ENCODE results near the gene CACNA1C.
A peak's percentile ranks its signal among the peaks of the same experiment; 100 is the strongest.
"Not testable (repeated sequence)": the region's sequence is repeated elsewhere in the genome, so short reads cannot be mapped to it uniquely, and the experiment has no call there.

Gene CACNA1C

DNA sequence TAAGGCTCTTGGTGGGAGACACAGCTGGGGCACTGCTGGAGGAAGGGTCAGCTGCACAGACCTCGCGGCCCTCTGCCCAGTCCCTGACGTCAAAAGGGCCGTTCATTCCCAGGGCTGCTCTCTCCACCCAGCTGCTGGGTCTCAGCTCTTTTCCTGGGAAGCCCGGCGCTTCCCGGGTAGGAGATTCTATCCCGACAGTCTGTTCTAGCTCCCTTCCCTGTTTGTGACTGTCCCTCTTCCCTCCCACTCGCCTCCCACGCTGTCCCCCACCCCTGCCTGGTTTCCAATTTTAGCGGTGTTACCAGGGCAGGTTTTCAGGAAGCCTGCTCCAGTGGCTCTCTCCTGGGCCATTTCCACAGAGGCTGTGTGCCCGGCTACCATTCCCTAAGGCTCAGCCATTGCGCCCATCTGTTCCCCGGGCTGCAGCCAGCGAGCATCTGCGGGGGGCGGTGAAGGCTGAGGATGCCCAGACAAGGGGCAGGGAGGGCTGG is 186.6 kb downstream of the CACNA1C start:
- no peak for DNase-seq

DNA sequence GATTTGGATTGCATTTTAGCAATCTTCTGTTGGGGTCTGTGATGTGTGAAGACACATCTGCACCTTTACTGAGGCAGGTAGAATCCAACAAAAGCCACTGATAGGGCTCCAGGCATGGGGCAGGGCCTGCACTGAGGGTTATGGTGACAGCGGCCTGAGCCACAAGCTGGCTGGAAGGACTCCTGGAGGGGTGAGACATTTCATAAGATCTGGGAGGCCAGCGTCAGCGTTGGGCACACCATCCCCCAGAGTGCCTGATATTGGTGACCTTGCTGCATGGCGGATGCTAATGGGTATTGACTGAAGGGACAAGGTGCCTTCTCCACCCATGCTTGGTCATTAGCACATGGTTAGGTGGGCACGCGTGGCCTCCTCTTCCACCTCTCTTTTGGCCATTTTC is 187.6 kb downstream of the CACNA1C start:
- DNase-seq, result no peak

DNA sequence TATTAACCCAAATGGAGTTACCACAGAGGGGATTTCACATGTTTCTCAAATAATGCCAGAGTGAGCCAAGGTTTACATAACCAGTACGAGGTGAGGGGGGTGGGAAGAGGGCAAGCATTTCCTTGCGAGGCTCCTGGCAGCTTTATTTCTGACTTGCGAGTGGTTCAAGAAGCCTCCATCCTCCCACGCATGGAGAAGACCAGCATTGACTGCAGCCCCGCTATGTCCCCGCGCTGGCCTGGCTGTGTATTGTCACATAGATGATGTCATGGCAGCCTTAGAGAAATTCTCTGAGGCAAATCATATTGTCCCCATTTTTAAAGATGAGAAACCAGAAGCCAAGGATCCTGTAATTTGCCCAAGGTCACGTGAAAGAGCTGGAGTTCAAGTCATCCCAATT is 188.2 kb downstream of the CACNA1C start:
- DNase-seq, result no peak

DNA sequence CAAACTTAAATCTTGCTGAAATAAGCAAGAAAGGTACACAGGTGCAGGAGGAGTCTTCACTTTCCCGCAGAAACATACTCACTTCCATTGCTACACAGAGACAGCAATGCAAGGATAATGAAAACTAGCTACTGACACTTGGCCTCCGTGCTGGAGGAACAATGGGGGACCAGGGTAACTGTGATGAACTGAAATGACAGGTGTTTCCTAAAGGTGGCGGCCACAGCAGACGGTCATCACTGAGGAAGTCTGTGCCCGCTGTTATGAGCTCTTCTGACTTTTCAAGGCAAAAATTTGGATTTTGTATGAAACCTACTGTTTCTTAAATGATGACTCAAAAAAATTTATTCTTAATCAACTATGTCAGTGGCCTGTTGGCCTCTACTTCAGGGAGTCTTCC is 189.4 kb downstream of the CACNA1C start:
- no peak for DNase-seq

DNA sequence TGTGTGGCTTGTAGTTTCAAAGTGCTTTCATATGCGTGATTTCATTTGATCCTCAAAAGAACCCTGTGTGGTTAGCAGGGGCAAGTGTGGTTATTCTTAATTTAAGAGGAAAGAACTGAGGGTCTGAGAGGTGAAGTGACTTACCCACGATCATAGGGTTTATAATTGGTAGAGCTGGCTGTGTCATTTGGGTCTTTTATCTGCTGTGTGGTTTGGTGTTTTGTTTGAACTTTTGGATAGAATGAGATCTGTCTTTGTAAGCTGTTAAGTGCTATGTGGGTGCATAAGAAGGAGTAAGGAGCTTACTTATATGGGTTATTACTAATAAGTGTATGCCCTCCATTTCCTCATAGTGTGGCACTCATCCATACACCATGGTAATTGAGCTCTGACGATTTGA is 190.0 kb downstream of the CACNA1C start:
- no peak for DNase-seq

DNA sequence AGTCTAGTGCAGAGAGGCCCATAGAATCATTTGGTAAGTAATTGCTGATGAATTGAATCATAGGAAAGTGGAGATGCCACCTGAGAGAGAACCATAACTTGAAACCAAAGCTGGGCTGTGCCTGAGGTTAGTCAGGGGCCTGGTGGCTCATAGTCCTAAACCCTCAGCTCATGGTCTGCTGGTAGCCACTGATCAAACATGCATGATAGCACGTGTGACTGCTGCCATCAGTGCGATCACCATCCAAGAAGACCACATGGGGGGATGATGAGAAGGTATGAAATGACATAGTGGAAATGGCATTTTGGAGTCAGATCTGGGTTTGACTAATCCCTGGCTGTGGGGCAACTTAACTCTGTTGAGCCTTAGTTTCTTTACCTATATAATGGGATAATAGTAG is 190.5 kb downstream of the CACNA1C start:
- no peak for DNase-seq

DNA sequence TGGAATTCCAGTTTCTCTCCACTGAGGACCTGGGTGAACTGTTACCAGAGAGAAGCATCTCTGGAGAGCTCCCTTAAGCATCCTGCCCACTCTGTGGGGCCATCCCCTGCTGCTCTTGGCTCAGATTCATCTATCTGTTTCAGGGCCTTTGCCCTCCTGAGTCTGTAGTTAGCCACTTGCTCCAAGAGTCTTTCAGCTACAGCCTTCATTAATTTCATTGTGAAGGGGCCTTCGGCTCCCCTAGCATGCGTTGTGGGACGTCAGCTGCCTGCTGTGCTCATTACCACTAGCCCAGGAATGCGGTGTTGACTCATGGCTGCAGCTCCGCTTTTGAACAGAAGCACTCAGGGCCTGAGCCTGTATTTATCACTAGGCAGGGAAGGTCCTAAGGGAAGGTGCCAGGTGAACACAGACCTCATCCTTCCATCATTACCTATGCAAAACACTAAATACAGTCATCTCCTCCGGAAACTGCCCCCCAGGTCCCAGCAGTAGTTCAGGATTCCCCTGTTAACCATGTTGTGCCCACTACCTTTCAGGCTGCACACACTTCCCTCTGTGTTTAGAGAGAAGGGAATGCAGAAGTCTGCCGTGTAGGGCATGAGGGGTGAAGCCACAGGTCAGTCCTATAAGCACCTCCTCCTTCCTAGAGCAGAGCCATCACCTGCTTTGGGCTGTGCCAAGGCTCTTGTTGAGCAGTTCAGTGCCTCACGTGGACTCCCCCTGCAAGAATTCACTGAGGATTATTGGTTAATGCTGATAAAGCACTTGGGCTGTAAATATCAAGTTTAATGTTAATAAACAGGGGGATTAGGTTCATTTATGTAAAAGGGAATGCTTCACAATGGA is 191.4 kb downstream of the CACNA1C start:
- no peak for DNase-seq

DNA sequence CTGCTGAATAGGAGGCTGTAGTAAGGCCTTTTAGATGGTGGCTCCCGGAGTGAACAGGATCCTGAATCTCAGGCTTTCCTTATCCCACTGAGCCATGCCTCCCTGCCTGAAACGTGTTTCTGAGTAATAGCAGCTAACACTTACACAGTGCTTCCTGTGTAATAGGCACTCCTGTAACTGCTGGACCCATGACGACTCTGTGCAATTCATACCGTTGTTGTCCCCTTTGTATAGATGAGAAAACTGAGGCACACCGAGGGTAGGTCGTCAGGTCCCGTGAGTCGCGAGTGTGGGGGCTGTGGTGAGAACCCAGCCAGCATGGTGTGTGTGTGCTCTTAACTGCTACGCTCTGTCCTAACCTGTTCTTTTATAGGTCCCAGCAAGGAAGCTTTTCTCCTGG is 193.6 kb downstream of the CACNA1C start:
- no peak for DNase-seq

DNA sequence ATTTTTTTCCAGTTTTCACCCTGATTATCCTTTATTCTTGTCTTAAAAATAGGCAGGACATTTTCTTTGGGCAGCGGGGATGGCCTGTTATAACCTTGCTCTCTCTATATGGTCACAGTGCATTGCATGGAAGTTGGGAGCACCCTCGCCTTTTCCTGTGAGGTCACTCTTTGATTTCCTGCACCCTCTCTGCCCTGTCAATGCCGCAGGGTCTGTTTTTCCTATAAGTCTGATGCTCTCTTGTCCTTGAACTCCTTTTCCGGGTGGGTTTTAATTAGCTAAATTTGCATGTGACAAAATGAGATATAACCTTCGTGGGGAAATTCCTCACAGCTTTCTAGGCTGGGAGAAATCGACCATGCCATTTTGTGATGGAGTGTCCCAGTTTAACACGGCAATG is 194.3 kb downstream of the CACNA1C start:
- DNase-seq, result no peak

DNA sequence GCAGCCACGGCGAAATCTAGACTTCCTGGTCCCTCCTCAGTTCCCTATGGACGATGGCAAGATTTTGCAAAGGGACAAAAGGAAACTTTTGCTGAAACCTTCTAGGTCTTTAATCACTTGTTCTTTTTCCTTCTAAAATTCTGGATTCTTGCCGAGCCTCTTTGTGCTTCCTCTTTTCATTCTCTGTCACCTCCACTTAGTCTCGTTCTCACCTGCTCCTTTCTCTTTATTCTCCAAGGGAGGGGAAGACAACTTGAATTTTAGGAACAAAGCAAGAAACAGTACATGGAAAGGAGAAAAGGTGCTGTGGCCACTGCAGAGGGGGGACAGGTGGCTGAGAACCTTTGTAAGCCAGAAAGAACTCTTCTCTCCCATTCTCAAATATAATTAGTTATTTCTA is 194.8 kb downstream of the CACNA1C start:
- no peak for DNase-seq

DNA sequence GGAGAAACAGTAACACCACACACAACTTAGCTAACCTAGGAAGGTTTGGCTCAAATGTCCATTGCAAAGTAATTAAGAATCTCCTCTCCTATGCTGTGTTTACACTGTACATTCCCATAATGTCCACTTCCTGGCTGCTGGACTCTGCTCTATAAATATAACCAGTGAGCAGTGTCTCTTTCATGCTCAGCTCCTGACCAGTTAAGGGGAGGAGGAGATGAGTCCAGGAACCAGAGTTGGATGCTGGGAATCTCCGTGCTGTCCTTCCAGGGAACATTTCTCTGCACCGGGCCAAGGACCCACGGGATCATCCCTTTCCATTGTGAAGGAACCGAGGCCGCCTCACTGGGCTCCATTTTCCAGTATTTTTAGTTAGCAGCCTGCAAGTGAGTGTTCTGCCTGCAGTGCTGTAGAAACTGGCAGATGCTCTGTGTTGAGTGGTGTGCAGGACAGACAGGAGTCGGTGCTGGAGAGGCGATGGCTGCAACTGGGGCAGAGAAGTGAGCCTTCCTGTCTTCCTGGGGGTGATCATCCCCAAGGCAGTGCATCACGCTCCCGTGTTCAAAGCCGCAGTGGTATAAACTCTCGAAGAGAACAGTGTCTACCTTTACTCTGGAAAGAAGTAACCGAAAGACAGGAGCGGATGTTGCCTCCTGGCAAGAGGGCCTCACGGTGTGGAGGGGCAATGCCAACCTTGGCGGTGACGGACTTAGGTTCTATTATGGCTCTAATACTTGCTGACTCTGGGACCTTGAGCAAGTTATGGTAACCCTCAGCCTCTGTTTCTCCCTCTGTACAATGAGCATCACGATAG is 195.5 kb downstream of the CACNA1C start:
- peak; percentile 47 for DNase-seq

DNA sequence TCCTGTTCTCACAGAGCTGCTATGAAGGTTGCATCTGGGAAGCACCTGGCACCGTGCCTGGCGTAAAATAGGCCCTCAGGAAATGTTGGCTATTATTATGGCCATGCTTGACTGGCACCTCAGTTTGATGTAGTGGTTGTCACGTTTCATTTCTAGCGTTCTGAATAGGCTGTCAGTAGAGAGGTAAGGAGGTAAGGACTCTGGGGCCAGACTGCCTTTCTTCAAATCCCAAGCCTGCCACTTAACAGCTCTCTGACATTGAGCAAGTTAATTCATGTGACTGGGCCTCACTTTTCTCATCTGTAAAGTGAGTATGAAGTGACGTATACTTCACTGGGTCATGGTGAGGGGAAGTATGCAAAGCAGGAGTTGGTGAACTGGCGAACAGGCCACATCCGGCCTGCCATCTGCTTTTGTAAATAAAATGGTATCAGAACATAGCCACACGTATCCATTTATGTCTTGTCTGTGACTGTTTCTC is 196.2 kb downstream of the CACNA1C start:
- peak; percentile 66 for DNase-seq

DNA sequence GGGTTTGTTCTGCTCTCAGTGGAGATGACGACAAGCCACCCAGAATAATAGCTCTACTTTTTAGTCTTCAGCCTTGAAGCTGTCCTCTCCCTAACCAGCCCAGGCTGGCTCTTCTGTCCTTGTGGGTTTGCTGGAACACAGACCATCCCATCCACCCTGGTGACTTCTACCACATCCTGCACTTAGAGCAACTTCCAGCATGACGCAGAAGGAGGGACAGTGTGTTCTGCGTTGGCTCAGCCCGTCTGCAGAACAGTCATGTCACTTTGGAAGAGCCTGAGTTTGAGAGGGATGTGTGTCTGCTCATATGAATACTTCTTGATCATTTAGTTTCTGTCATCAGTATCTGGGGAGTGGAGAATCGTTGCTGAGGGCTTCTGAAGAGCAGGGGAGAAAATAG is 198.0 kb downstream of the CACNA1C start:
- no peak for DNase-seq

DNA sequence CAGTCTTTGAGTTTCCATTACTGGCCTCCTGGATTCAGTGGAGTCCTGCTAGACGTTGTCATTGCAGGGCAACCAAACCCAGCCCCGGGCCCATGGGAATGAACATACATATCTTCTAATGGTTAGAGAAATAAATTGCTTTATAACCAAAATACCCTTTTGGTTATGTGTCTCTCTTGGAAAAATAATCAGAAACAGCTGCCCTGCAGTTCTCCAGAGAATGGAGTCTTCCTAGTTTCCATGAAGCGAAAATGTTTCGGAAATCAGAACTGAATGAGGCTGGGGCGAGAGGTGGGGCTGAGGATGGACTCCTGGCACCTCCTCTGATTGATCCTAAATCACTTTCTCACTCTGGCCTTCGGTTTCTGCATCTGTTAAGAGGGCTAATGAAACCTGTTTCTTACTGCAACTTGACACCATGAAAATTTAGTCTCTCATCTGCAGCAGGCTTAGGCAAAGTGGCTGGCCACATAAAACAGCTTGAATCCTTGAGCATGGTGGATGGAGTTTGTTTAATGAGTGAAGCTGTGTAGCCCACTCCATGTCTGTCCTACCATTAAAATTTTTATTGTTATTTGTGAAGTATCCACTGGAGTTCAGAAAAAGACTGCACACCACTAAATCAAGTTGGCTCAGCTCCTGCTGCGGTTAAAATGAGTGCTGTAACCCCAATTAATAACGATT is 198.9 kb downstream of the CACNA1C start:
- DNase-seq, result no peak

DNA sequence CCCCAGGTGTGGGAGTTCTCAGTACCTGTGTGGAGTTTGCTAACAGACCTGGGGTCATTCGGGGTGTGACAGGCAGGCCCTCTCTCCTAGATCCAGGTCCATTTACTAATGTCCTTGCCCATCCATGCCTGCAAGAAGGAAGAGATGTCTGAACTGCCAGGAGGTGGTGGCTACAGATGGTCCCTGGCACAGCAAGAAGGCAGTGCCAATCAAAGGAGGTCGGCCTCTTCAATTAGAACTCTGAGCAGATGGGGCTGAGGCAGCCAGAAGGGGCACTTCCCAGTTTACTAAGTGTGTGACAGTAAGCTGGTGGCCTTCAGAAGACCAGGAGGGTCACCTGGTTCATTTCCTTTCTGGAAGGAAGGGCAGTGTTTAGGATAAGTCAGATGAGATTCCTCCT is 202.5 kb downstream of the CACNA1C start:
- DNase-seq, result no peak

DNA sequence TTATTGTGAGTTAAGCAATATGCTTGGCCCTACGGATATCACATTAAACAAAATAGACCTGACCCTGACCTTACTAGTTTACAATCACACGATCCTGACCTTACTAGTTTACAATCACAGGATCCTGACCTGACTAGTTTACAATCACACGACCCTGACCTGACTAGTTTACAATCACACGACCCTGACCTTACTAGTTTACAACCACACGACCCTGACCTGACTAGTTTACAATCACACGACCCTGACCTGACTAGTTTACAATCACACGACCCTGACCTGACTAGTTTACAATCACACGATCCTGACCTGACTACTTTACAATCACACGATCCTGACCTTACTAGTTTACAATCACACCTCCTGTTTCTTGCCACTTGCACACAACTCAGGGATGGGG is 202.9 kb downstream of the CACNA1C start:
- DNase-seq, result not testable (repeated sequence)

DNA sequence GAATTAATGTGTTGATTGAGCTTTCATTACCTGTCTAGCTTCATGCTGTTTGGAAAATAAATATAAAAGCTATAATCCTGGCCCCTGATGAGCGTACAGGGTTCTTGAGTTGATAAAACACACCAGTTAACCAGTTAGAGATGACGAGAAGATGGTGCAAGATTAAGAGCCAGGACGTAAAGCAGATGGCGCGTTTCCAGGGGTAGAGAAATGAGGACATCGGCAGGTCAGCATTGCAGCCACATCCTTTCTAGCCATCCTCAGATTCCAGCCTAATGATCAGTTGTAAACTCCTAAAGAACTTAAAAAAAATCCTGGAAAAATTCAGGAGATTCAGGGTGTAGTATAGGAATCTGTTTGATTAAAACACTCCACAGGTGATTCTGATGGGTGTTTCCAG is 203.7 kb downstream of the CACNA1C start:
- no peak for DNase-seq

DNA sequence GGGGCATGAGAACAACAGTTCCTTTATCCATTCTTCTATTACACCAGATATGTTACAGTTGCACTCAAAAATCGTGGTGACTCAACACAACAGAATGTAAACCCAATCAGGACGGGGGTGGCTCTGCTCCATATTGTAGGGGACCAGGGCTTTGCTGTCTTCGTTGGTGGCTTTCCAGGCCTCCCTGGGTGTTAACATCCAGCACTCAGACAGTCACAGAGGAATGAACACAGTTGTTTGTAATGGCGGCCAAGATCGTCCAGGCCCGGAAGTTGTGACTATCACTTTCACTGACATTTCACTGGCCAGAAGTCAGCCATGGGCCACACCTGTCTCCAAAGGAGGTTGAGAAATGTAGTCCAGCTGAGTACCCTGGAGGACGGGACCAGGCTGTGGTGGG is 204.1 kb downstream of the CACNA1C start:
- no peak for DNase-seq

DNA sequence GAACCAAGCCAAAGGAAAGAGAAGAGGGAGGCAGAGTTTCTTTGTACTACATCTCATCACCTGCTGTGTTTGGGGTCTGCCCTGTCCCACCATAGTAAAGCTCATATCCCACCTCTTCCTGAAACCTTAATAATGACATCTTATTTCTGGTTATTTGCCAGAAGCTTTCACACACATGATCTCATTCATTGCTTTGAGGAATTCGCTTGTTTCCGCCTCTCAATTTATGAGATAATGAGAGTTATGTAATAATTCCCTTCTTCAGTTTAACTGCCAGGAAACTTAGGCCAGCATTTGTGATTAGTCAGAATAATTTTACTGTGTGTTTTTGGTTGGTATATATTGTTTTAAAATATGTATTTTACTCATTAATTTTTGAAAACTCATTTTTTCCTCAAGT is 205.2 kb downstream of the CACNA1C start:
- no peak for DNase-seq

DNA sequence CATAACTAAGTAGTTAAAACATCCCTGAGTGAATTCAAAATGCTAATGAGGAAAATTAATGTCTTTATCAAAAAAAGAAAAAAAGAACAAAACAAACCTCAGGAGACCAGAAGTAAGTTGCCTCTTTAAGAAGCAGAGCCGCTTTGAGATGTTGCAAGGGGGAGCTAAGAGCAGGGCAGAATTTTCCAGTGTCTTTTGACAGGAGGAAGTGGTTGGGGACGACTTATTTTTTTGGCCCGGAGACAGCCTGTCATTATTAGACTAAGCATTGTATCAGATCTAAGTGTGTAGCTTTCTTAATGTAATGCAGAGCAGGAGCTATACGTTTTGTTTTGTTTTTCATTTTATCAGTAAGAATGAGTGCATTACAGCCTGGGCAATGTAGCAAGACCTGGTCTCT is 206.6 kb downstream of the CACNA1C start:
- DNase-seq, result no peak

DNA sequence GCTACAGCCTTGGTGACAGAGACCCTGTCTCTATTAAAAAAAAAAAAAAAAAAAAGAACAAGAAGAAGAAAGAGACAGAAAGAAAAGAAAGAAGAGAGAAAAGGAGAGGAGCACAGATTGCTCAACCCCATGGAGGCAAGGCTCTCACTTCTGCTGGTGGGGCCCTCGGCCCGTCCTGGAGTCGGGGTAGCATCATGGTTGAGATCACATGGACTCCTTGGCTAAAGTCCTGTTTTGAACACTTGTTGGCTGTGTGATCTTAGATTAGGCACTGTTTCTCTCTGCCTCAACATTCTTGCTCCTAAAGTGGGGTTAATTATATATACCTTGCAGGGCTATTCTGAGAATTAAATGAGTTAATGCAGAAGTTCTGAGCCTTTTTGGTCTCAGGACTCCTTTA is 207.7 kb downstream of the CACNA1C start:
- no peak for DNase-seq

DNA sequence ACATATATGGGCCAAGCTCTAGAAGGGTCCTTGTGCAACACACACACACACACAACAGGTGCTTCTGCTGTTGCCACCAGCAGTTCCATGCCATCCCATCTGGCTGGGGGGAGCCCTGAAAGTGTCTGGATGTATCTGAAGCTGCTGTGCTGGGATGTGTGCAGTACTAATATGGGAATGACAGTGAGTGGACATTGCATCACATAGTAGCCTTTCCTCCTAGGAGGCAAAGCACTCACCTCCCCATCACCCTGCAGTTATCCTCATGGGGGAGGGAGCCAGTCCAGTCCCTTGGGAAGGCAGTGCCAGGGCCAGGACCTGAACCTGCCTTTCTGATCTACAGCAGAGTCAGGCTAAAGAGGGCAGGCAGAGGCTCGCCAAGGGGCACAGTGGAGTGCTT is 208.9 kb downstream of the CACNA1C start:
- DNase-seq, result no peak

DNA sequence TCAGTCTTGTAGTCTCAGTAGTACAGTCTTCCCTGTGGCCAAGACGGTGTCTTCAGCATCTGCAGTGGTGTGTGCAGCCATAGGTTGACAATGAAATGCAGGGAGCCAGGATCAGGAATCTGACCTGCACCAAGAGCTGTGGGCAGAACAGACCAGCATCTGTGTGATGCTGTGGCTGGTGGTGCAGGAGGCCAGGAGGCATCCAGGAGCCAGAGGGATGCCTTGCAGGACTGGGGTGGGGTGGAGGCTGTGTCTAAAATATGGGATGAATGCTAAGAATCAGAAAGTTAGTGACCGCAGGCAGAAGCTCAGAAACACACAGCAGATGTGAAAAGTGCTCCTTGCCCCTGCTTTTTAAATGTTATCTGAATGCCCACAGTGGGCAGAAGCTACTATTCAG is 209.7 kb downstream of the CACNA1C start:
- DNase-seq, result no peak

Data from DMS53 (cell line).